Measurements from ENCODE around the gene CMTM2. TPM values are rescaled to one million over a fixed set of nuclear protein-coding genes. Genes with fewer than 3 reads are reported as not detected.
"Not testable (repeated sequence)": the region's sequence is repeated elsewhere in the genome, so short reads cannot be mapped to it uniquely, and the experiment has no call there.

The CMTM2 gene
- total and polyA plus RNA-seq, 2 of the 4 experiments (the other 2 are of a cell fraction): not detected

DNA sequence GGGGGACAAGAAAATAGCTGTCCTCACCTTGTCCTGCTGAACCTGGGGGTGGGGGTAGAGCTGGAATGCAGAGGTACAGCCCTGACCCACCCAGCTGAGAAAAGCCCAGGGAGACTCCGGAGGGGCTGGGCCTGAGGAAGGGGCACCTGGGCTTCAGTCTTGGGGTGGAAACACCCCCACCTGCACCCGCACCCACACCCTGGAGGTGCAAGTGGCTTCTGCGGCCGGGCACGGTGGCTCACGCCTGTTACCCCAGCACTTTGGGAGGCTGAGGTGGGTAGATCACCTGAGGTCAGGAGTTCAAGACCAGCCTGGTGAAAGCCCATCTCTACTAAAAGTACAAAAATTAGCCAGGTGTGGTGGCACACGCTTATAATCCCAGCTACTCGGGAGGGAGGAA is 32.6 kb downstream of the CMTM2 start:
- H4K20me1 ChIP-seq (ENCODE audit: insufficient read depth, low read length): peaks cover 11% of the 10 kb centered on the region
- H2BK5ac ChIP-seq (ENCODE audit: low read depth, low read length, poor library complexity, severe bottlenecking); H3K9ac ChIP-seq (ENCODE audit: low read depth, low read length); H3K23ac ChIP-seq (ENCODE audit: low read depth, low read length); DNase-seq; H3K4me3 ChIP-seq (ENCODE audit: insufficient read depth, low read depth, low read length); H2AFZ ChIP-seq (replicated peaks; ENCODE audit: low read length, poor library complexity); H4K5ac ChIP-seq (ENCODE audit: low read depth, low read length); intact Hi-C loops (cut with micrococcal nuclease); H2BK20ac ChIP-seq (ENCODE audit: low read depth, low read length); ATAC-seq (ENCODE audit: low read depth); H3K4ac ChIP-seq (ENCODE audit: low read depth, low read length); in situ Hi-C loops (cut with MboI; ENCODE audit: low sequenced_read_pairs); H2BK120ac ChIP-seq (ENCODE audit: low read depth, low read length); dilution Hi-C loops (cut with HindIII; ENCODE audit: low sequenced_read_pairs, unreplicated experiment); H3K9me3 ChIP-seq (ENCODE audit: control insufficient read depth, insufficient read depth, low read length); H3K27me3 ChIP-seq (ENCODE audit: control insufficient read depth, insufficient read depth, low read length); H4K91ac ChIP-seq (ENCODE audit: insufficient read depth, low read depth, low read length); H3K56ac ChIP-seq (ENCODE audit: extremely low read depth, insufficient read depth, low read length); H2AK9ac ChIP-seq (replicated peaks; ENCODE audit: low read depth, low read length, poor library complexity); BruUV-seq (replicated peaks); H3K4me2 ChIP-seq (ENCODE audit: low read depth, low read length); H2AK5ac ChIP-seq (ENCODE audit: low read depth, low read length); H3K27ac ChIP-seq (ENCODE audit: insufficient read depth, low read length); H3K18ac ChIP-seq (ENCODE audit: low read depth, low read length); H4K8ac ChIP-seq (ENCODE audit: low read depth in 2 of 2, low read length in 2 of 2); H3K14ac ChIP-seq (replicated peaks; ENCODE audit: low read depth, low read length); H2BK15ac ChIP-seq (ENCODE audit: low read depth, low read length); CTCF ChIA-PET: not testable (repeated sequence)
- peaks cover 15% of the 10 kb centered on the region for H3K9me1 ChIP-seq (ENCODE audit: insufficient read depth, low read length)
- H3K36me3 ChIP-seq (ENCODE audit: control insufficient read depth, insufficient read depth, low read length): peaks cover 53% of the 10 kb centered on the region
- H3K79me1 ChIP-seq (ENCODE audit: low read depth in 1 of 2, low read length in 2 of 2): peaks cover 9 to 36% of the 10 kb centered on the region in 2 experiments
- POLR2A ChIA-PET (ENCODE audit: unreplicated experiment): interaction anchor here (0.7 kb wide), 1 partner anchor 8 kb away, joined by 3 read pairs; no protein-coding TSS in a partner anchor
- no CpG with 5 or more reads among the region's 8 CpGs for WGBS, 2 experiments (ENCODE audit: extremely low coverage in 2 of 2, insufficient read length in 1 of 2)
- H3K4me1 ChIP-seq (ENCODE audit: control insufficient read depth, insufficient read depth, low read length): peaks cover 22% of the 10 kb centered on the region
